ENCODE data around the gene SPG7.
"Not testable (repeated sequence)": the region's sequence is repeated elsewhere in the genome, so short reads cannot be mapped to it uniquely, and the experiment has no call there.

The SPG7 gene

DNA sequence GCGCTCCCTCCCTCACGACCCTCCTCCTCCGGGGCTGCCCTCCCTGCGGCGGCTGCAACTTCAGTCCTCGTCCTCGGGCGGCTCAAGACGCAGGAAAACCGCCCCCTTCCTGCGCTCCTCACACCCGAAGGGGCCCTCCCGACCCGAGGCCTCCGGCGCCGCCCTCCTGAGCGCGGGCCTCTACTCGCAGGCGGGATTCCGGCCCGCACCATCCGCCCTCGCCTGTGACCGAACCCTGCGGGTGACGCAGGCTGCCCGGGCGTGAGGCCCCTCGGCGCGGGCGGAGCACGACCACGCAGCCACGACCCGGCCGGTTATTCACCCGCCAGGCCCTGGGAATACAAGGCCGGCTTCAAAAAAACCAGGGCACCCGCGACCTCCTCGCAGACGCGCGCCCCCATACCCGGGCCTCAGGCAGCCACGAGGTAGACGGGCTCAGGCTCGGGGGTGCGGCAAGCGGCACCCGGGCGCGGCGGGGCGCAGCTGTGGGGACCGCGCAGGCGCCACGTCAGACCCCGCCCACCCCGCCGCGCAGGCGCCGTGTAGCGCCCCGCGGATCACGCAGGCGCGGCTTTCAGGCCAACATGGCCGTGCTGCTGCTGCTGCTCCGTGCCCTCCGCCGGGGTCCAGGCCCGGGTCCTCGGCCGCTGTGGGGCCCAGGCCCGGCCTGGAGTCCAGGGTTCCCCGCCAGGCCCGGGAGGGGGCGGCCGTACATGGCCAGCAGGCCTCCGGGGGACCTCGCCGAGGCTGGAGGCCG lies at the start of gene SPG7:
SPG7 (plus strand) TSS at position 570 of the 757 bp plus-strand sequence; CDS start at position 585, 15 bp downstream.
- peak; percentile 89 for DNase-seq

- DNase-seq = no peak
These were observed 49.7 kb upstream of the SPG7 start for GRCh38 chr16:89458551-89458950.

DNA sequence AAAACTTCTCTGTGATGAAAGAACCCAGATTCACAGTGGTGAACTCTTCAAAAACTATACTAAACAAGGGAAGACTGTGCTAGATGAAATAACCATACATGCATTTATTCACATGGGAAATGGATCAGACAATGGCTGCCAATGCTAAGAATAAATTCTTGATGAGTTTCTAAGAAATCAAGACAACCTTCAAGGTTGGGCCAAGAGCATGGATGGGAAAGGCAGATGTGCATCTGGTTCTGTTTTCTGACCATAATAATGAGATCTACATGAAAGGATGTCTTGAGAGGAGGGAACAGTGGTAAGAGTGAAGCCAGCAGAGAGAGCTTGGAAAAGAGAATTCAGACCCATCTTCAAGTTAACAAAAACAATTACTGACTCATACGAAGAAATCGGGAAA lies 49.2 kb upstream of the SPG7 start:
- no peak for DNase-seq

GRCh38 chr16:89460556-89460955 lies 47.6 kb upstream of the SPG7 start:
- DNase-seq = no peak

DNA sequence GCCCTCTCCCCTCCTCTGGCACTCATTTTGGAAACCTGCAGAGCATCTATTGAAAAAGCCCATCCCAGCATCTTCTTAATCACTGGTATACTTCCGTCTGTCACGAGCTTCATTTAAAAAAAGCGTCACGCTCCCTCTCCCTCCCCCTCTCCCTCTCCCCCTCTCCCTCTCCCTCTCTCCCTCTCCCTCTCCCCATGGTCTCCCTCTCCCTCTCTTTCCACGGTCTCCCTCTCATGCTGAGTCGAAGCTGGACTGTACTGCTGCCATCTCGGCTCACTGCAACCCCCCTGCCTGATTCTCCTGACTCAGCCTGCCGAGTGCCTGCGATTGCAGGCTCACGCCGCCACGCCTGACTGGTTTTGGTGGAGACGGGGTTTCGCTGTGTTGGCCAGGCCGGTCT lies 46.3 kb upstream of the SPG7 start:
- not testable (repeated sequence) for DNase-seq

GRCh38 chr16:89462639-89463038 lies 45.6 kb upstream of the SPG7 start:
- not testable (repeated sequence) for DNase-seq

GRCh38 chr16:89463312-89463711 lies 44.9 kb upstream of the SPG7 start:
- DNase-seq = not testable (repeated sequence)

GRCh38 chr16:89466920-89467319 lies 41.3 kb upstream of the SPG7 start:
- DNase-seq = no peak

GRCh38 chr16:89467382-89467781 lies 40.8 kb upstream of the SPG7 start:
- no peak for DNase-seq

GRCh38 chr16:89472711-89473075 lies 35.5 kb upstream of the SPG7 start:
- DNase-seq = no peak

DNA sequence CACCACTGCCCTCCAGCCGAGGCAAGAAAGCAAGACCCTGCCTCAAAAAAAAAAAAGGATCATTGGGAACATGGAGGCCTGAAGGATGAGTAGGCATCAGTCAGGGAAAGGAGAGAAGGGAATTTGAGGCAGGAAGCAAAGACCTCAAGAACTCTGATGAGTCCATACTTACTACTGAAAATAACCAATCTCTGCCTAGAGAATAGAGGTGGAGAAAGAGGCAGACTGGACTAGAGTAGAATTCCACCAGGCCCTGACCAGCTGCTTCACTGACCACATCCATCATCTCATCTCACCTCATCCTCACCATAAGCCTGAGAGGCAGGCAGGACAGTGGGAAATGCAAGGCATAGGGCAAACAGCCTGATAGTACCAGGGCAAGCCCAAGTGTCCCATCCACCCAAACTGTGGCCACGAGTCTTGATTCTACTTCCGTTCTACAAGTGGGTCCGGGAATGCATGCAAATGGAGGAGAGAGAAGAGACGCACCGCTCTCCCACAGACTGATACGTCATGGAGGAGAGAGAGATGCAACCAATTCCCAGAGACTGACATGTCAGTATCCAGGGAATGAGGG lies 35.0 kb upstream of the SPG7 start:
- no peak for DNase-seq

GRCh38 chr16:89473791-89474414 lies 34.3 kb upstream of the SPG7 start:
- DNase-seq = no peak

DNA sequence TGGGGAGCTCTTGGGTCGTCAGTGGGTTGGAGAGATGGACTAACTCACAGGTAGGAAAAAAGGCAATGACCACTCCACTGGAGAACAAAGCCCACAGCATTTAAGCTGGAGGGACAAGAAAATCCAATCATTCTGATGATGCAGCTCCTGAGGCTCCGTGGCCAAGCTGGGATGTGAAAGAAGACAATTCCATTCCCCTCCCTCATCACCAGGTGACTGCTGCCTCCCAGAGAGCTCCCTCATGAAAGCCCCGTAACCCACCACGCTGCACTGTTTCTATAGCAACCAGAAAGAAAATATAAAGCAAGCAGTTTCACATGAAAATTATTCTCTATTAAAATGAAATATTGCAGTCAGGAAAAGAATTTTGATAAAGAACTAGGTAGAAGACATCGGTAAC lies 33.1 kb upstream of the SPG7 start:
- no peak for DNase-seq

DNA sequence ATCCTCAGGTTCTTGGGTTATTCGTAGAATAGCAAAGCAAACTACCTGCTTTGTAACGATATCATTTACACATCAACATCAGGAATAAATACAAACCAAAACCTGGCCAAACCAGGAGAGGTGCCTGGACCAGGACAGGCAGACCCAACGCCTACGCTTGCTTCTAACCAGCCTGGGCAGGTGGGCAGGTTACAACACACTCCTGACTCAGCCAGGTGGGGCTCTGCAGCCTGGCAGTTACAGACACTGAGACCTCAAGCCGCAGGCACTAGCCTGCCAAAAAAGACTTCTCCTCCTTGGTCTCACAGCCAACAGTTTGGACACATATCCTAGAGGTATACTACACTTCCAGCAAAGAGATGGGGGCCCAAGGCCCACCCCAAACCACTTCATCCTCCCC lies 31.8 kb upstream of the SPG7 start:
- DNase-seq = no peak

GRCh38 chr16:89476811-89477261 lies 31.4 kb upstream of the SPG7 start:
- no peak for DNase-seq

GRCh38 chr16:89478576-89479221 lies 29.5 kb upstream of the SPG7 start:
- no peak for DNase-seq

DNA sequence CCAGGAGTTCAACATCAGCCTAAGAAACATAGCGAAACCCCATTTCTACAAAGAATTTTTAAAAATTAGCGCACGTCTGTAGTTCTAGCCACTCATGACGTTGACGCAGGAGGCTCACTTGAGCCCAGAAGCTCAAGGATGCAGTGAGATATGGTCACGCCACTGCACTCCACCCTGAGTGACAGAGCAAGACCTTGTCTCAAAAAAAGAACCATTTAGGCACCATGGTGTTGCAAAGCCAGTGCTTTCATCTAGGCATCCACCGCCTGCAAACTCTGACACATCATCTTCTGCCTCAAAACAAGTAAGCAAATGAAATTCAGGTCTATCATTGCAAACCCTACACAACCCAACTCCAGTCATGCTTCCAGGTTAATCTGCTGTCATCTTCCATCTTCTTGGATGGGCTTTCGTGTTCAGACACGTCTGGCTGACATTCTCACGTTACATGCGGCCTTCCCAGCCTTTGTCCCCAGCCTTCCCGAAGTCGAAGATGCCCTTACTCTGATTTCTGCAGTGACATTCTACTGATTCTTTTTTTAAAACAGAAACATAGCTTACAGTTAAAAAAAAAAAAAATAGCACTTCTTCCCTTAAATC lies 26.7 kb upstream of the SPG7 start:
- no peak for DNase-seq

DNA sequence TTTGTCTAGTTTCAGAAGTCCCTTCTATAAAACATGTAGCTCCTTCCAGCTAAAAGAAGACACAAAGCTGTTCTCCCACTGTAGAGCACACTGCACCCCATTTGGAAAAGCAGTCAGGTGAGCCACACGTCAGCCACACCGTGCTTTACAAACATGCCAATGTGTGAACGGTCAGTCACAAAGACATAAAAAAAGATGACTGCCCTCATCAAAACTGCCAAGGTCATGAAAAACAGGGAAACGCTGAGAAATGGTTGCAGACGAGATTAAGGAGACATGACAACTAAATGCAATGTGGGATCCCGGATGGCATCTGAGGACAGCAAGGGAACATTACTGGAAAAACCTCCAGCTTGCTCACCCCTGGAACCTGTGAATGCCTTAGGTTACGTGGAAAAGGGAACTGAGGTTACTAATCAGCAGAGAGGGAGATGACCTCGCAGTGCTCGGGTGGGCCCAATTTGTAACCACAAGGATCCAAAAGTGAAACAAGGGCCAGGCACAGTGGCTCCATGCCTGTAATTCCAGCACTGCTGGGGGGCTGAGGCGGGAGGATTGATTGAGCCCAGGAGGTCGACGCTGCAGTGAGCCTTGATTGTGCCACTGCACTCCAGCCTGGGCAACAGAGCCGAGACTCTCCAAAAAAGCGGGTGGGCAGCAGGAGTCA lies 25.9 kb upstream of the SPG7 start:
- DNase-seq = no peak

DNA sequence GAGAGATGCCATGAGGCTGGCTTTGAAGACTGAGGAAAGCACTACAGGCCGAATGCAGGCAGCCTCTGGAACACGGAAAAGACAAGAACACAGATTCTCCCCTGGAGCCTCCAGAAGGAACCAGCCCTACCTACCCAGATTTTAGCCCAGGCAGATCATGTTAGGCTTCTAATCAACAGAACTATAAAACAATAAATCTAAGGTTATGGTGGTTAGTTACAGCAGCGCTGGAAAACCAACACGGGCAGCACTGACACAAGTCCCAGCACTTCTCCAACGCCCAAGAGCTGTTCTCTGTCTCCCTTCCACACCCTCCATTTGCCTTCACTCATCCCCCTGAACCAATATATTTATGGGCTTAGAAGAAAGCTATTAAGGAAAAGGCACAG lies 25.4 kb upstream of the SPG7 start:
- DNase-seq = no peak

GRCh38 chr16:89484041-89484501 lies 24.1 kb upstream of the SPG7 start:
- DNase-seq = no peak

DNA sequence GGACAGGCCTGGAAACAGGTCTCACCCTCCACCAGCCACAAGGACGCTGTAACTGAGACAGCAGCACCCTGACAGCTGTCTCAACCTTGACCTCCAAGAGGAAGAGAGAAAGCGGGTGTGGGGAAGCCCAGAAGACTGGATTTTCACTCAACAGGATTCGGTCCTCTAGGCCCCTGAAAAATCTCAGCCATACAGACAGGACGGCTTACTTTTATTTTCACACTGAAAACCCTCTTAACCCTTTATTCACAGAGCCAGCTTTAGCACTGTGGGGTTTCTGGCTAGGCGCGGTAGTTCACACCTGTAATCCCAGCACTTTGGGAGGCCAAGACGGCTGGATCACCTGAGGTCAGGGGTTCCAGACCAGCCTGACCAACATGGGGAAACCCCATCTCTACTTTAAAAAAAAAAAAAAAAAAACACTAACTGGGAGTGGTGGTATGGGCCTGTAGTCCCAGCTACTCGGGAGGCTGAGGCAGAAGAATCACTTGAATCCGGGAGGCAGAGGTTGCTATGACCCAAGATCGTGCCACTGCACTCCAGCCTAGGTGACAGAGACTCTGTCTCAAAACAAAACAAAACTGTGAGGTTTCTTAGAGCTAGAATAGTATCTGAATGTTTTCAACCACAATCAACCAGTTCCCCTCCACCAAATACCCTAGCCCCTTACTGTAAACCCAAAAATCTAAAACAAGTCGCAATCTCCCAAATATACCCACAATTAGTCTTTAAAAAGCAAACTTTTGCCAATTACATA lies 23.1 kb upstream of the SPG7 start:
- DNase-seq = no peak

GRCh38 chr16:89485701-89486246 lies 22.4 kb upstream of the SPG7 start:
- no peak for DNase-seq

Measured in GDM1 (cell line).